Stimulated activated naive CD4-positive, alpha-beta T cell treated with Interleukin-2 at 50 U/mL for 16 hours (primary cell): ENCODE data around the gene PCDHGA2.
"Not testable (repeated sequence)": the region's sequence is repeated elsewhere in the genome, so short reads cannot be mapped to it uniquely, and the experiment has no call there.

Experiments
- DNase-seq: peaks from one replicate; lab custom pipeline; 2025; lab: John Stamatoyannopoulos, UW

PCDHGA2 gene

DNA sequence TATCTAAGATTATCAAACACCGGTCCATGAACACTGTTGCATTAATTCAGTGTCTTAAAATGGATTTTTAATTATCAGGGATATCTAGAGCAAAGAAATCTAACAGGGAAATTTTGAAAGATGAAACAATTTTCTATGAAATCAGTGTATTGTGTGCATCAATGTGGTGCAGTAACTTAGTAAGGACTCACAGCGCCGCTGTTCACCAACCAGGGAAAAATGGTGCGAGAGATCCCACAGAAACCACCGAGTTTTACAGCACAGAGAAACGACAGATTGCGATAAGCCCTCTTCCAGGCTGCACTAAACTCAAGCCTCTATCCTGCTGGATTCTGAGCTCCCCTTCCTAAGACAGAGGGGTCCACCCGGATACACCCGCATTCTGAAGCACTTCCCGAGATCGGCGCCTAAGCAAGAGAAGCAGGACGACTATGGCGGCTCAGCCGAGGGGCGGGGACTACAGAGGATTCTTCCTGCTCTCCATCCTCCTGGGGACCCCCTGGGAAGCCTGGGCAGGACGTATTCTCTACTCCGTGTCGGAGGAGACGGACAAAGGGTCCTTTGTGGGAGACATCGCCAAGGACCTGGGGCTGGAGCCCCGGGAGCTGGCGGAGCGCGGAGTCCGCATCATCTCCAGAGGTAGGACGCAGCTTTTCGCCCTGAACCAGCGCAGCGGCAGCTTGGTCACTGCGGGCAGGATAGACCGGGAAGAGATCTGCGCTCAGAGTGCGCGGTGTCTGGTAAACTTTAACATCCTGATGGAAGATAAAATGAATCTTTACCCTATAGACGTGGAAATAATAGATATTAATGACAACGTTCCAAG, 44.1 kb downstream of the PCDHGA2 start, which contains the start of gene PCDHGA7:
PCDHGA7 (plus strand) TSS at position 274 of the 826 bp plus-strand sequence; CDS start at position 432, 158 bp downstream.
- DNase-seq = no peak

DNA sequence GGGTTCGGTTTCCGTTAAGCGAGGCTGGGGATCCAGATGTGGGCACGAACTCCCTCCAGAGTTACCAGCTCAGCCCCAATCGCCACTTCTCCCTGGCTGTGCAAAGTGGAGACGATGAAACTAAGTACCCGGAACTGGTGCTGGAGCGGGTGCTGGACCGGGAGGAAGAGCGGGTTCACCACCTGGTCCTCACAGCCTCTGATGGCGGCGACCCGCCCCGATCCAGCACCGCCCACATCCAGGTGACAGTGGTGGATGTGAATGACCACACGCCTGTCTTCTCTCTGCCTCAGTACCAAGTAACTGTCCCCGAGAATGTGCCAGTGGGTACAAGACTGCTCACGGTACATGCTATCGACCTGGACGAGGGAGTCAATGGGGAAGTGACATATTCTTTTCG, 44.8 kb downstream of the PCDHGA2 start:
- DNase-seq = no peak

DNA sequence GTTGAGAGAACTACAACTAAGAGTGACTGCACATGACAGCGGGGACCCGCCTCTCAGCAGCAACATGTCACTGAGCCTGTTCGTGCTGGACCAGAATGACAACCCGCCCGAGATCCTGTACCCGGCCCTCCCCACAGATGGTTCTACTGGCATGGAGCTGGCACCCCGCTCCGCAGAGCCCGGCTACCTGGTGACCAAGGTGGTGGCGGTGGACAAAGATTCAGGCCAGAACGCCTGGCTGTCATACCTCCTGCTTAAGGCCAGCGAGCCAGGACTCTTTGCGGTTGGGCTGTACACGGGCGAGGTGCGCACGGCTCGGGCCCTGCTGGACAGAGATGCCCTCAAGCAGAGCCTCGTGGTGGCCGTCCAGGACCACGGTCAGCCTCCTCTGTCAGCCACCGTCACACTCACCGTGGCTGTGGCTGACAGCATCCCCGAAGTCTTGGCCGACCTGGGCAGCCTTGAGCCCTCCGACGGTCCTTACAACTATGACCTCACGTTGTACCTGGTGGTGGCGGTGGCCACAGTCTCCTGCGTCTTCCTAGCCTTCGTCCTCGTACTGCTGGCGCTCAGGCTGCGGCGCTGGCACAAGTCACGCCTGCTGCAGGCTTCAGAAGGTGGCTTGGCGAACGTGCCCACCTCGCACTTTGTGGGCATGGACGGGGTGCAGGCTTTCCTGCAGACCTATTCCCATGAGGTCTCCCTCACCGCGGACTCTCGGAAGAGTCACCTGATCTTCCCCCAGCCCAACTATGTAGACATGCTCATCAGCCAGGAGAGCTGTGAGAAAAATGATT, 46.1 kb downstream of the PCDHGA2 start:
- DNase-seq = no peak

DNA sequence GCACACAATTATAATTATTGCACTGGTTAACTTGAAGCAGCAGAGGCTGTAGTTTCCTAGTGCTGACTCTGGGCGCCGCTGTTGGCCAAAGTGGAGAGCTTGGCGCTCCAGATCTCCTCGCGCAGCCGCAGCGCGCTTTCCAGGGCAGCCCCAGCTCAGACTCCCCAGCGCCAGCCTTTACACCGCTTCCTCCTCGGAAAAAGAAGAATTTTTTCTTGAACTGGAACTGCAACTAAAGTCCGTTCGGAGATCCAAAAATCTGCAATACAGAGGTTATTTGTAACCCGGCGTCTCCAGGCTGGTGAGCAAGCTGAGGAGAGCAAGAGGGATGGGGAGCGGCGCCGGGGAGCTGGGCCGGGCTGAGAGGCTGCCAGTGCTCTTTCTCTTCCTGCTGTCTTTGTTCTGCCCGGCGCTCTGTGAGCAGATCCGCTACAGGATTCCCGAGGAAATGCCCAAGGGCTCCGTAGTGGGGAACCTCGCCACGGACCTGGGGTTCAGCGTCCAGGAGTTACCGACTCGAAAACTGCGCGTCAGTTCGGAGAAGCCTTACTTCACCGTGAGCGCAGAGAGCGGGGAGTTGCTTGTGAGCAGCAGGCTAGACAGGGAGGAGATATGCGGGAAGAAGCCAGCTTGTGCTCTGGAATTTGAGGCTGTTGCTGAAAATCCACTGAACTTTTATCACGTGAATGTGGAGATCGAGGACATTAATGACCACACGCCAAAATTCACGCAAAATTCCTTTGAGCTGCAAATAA, 49.2 kb downstream of the PCDHGA2 start, which contains the start of gene PCDHGB4:
PCDHGB4 (plus strand) TSS at position 142 of the 755 bp plus-strand sequence; CDS start at position 329, 187 bp downstream.
- DNase-seq = not testable (repeated sequence)

DNA sequence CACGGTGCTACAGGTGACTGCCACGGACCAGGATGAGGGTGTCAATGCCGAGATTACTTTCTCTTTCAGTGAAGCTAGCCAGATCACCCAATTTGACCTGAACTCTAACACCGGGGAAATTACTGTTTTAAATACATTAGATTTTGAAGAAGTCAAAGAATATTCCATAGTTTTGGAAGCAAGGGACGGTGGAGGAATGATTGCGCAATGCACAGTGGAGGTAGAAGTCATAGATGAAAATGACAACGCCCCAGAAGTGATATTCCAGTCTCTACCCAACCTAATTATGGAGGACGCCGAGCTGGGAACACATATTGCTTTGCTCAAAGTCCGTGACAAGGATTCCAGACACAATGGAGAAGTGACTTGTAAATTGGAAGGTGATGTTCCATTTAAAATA, 50.1 kb downstream of the PCDHGA2 start:
- DNase-seq = no peak

DNA sequence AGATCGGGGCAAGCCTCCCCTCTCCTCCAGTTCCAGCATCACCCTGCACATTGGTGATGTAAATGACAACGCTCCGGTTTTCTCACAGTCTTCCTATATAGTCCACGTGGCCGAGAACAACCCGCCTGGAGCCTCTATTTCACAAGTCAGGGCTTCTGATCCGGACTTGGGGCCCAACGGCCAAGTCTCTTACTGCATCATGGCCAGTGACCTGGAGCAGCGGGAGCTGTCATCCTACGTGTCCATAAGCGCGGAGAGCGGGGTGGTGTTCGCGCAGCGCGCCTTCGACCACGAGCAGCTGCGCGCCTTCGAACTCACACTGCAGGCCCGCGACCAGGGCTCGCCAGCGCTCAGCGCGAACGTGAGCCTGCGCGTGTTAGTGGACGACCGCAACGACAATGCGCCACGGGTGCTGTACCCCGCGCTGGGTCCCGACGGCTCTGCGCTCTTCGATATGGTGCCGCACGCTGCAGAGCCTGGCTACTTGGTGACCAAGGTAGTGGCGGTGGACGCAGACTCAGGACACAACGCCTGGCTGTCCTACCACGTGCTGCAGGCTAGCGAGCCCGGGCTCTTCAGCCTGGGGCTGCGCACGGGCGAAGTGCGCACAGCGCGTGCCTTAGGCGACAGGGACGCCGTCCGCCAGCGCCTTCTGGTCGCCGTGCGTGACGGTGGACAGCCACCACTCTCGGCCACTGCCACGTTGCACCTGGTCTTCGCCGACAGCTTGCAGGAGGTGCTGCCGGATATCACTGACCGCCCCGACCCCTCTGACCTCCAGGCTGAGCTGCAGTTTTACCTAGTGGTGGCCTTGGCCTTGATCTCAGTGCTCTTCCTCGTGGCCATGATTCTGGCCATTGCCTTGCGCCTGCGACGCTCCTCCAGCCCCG, 50.8 kb downstream of the PCDHGA2 start:
- no peak for DNase-seq

DNA sequence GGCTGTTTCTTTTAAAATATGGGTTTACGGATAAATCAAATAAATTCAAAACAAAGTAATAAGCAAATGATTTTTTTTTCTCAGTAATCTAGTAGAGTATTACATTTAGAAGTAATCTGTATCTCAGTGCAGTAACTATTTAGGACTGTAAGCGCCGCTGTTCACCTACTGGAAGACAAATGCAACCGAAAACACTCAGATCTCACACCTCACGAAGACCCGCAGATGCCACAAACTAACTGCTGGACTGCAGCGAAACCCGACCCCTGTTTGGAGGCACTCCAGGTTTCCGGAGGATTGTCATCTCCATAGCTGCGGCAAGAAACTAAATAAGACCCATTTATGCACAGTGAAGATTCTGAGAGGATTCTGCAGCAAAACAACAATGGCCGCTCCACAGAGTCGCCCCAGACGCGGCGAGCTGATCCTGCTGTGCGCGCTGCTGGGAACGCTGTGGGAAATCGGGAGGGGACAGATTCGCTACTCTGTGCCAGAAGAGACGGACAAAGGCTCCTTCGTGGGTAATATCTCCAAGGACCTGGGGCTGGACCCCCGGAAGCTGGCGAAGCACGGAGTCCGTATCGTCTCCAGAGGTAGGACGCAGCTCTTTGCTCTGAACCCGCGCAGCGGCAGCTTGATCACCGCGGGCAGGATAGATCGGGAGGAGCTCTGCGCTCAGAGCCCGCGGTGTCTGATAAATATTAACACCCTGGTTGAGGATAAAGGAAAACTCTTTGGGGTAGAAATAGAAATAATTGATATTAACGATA, 54.1 kb downstream of the PCDHGA2 start, which contains the start of gene PCDHGA8:
PCDHGA8 (plus strand) TSS at position 205 of the 770 bp plus-strand sequence; CDS start at position 386, 181 bp downstream.
- no peak for DNase-seq
